ENCODE results near the gene PRDM11.

The PRDM11 gene

GRCh38 chr11:45178223-45178622 lies 31.8 kb downstream of the PRDM11 start:
- DNase-seq = no peak

- no peak for DNase-seq
These were observed 32.6 kb downstream of the PRDM11 start for GRCh38 chr11:45178890-45179671.

GRCh38 chr11:45179686-45180178 lies 33.3 kb downstream of the PRDM11 start:
- no peak for DNase-seq

GRCh38 chr11:45180179-45180847 lies 33.9 kb downstream of the PRDM11 start:
- DNase-seq = peak; percentile 54

DNA sequence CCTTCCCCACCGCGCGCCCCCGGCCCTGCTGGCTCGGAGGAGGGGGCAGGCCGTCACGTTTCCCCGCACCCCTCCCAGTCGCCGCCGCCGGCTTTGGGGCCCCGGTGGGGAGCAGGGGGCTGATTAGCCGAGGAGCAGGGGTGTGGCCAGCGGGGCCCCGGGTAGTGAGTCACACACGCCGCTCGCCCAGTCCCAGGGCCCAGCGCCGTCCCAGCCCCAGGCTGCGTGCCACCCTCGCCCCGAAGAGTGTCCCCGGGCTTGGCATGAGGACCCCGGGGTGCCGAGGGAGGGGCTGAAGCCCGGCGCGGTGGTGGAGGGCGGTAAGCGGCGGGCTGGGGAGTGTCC lies 34.4 kb downstream of the PRDM11 start:
- DNase-seq = peak; percentile 85

DNA sequence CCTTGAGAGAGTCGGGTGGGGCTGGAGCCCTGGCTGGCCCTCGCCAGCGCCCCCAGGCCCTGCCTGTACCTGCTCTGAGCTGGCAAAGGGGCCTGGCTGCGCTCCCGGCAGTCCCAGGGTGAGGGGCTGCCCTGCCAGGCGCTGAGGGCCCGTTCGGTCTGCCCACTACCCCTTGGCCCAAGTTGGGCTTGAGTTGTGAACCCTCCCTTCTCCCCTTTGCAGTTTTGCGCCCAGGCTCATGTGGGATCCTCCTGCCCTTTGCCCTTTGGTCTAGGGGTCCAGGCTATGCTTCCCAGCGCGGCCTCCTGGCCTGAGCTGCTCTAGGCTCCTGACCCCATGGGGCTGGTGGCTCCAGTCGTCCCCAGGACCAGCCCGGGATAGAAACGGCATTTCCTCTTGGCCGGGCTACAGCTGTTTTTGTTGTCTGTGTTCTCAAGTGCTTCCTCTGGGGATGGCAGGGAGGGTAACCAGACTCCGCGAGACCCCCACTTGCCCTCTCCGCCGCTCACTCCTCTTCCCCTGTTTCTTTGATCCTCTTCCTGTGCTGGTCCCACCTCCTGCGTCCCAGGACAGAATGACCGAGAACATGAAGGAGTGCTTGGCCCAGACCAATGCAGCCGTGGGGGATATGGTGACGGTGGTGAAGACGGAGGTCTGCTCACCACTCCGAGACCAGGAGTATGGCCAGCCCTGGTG lies 34.9 kb downstream of the PRDM11 start:
- DNase-seq = peak; percentile 62

DNA sequence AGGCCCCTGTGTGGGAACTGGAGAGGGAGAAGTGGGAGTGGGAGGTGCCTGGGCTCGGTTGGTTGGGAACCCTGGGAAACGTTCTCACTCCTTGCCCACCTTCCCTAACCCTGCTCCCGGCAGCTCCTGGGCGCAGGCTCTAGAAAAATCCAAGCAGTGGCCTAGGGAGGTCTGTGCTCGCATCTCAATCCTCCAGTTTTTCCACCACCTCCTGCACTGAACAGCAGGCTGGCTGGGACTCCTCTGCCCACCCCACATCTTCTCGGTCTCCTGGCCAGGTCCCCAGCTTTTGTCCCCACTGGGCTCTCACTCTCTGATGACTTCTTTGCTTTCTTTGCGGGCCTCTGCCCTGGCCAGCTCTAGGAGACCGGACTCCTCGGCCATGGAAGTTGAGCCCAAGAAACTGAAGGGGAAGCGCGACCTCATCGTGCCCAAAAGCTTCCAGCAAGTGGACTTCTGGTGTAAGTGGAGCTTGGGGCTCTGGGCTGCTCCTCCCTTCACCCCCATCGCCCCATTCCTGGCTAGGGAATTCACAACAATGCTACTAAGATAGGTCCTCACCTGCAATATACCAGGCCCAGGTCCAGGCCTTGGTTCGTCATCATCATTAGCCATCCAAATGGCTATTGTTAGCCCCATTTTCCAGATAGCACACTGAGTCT lies 35.6 kb downstream of the PRDM11 start:
- DNase-seq = no peak

GRCh38 chr11:45182902-45183301 lies 36.5 kb downstream of the PRDM11 start:
- DNase-seq = no peak

- no peak for DNase-seq
These were observed 38.2 kb downstream of the PRDM11 start for GRCh38 chr11:45184640-45185039.

DNA sequence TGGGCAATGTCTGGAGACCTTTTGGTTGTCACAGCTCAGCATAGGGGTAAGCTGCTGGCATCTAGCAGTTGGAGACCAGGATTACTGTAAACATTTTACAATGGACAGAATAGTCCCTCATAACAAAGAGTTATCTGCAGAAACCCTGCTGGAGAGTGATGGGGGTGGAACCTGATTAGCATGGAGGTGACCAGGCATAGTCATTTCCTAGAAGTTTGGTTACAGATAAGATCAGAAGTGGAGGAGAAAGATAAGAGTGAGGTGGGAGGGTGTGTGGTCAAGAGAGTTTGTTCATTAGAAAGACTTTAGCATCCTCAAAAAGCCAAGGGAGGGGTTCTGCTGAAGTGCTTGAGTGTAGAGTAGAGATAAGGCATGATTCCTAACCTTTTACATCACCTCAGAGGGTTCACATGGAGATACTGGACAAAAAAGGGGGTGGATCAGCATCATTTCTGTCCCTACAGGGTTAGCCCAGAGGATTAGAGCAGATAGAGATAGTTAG lies 38.8 kb downstream of the PRDM11 start:
- no peak for DNase-seq

DNA sequence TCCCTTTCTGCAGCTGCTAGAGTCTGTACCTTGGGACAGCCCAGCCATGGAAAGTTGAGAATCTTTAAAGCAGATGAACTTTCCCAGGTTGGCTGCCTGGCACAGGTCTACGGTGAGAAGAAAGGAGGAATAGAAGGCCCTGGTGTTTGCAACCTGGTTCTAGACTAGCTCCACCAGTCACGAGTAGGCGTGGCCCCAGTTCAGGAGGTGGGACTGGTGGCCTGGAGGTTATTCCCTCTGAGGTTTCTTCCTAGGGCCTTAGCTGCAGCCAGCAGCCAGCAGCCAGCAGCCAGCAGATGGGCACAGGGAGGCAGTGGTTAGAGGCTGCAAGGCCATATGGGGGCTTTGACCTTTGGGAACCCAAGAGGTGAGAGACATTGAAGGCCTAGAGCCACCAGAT lies 40.9 kb downstream of the PRDM11 start:
- no peak for DNase-seq

DNA sequence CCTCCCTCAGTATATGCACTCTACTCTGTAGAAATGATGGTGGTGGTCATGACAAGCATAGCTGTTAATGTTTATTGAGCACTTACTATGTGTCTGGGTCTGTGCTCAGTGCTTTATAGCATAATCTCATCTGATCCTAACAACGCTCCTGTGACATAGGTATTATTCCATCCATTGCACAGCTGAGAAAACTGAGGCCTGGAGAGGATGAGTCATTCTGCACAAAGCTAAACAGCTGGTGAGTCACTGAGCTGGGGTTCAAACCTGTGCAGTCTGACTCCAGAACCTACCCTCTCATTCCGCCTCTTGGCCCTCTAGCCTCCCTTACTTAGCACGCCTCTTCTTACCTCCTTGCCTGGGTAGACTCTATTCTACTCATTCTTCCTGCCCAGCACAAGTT lies 41.7 kb downstream of the PRDM11 start:
- DNase-seq = no peak

- DNase-seq = no peak
These were observed 42.8 kb downstream of the PRDM11 start for GRCh38 chr11:45189230-45189629.

- peak; percentile 62 for DNase-seq
These were observed 47.3 kb downstream of the PRDM11 start for GRCh38 chr11:45193695-45194094.

- DNase-seq = peak; percentile 30
These were observed 58.3 kb downstream of the PRDM11 start for GRCh38 chr11:45204761-45205160.

DNA sequence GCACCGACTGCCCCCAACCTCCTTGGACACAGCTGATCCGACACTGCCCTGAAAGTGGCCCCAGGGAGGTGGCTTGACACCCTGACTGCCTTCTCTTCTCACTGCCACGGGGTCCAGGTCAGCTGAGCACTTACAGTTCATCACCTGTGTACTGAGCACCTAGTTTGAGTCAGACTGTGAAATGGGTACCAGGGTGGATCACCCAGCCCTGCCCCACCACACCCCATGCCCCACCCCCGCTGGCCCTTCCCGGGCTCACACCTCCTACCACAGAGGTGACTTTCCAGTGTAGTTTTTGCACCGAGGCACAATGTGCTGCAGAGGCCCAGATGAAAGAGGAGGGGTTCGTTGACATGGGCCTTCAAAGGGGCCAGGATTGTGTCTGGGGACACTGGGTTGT lies 59.5 kb downstream of the PRDM11 start:
- no peak for DNase-seq

GRCh38 chr11:45208135-45208534 lies 61.7 kb downstream of the PRDM11 start:
- no peak for DNase-seq

DNA sequence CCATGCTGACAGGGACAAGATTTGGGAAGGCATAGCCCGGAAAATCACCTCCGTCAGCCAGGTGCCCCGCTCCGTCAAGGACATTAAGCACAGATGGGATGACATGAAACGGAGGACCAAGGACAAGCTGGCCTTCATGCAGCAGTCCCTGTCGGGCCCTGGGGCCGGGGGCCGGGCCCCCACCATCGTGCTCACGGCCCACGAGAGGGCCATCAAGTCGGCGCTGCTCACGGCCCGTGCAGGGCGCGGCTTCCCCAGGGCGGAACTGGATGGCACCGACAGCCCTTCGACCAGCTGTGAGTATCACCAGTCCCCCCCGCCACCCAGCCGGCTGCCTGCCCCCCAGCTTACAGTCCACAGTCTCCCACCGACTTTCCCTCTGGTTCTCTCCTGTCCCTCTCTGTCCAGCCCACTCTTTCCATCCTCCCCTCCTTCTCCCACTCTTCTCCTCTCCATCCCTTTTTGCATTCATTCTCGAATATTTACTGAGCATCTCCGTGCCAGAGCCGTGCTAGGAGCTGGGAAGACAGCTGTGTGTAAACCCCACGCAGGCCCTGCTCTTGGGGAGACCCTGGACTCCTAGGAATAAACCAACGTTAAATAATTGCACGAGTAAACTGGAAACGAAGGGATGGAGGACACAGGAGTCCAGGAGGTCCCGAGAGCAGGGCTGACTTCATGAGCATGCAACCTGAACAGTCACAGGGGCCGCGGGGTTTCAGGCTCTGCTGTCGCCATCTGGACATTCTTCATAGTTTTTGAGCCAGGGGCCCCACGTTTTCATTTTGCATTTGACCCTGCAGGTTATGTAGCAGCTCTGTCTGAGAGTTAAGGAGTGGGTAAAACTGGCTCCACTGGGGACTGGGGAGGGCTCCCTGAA lies 62.8 kb downstream of the PRDM11 start:
- DNase-seq = no peak

GRCh38 chr11:45209891-45210699 lies 63.7 kb downstream of the PRDM11 start:
- peak; percentile 98 for DNase-seq

DNA sequence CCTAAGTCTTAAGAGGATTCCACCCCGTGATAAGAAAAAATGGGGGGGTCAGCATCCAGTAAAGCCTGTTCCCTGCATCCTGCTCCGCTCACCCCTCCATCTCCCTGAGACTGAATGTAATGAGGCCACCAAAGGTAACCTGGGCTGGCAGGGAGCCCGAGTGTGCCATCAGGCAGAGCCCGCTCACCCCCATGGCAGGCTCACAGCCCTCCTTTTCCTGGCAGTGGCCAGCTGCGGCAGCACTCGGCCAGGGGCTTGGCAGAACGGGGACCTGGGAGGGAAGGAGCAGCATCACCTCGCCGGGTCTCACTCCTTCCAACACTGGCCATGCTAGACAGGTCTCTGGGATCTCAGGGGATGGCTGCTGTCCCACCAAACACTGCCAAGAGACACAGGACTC lies 64.4 kb downstream of the PRDM11 start:
- DNase-seq = no peak

DNA sequence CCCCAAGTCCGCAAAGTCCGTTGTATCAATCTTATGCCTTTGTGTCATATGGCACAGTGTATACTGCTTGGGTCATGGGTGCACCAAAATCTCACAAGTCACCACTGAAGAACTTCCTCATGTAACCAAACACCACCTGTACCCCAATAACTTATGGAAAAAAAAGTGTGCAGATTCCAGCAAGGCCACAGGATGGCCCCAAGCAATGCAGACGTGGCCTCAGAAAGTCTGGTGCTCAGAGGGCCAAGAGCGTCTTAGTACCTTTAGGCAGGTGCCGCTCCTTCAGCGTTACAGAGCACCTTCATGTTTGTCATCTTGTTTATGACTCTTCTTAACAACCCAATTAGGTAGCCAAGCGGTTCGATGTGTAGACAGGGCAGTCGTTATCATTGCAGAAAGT lies 65.3 kb downstream of the PRDM11 start:
- no peak for DNase-seq

Measured in right hindlimb (tissue), 1 donor.